ENCODE measurements around the gene ANKZF1. TPM values are rescaled to one million over a fixed set of nuclear protein-coding genes. Genes with fewer than 3 reads are reported as not detected.

ANKZF1 gene
- total RNA-seq, 4 donors from 2014 or later, result 31.8 to 57.6 (median 38.7) TPM

- no peaks in the 10 kb centered on the region for H3K27me3 ChIP-seq
- peak overlapping the region; percentile 58 to 91 for H3K4me3 ChIP-seq
- H3K27ac ChIP-seq, result peak overlapping the region; percentile 77 to 87
- TF ChIP-seq CTCF (IDR thresholded peaks at IDR 0.05) (no peak), POLR2A (IDR thresholded peaks at IDR 0.05) (no peak)
- intact Hi-C loops (cut with DNase I; ENCODE audit: low total_unique reads), result no loop called here
- peaks cover 0 to 7% of the 10 kb centered on the region in 2 donors for H3K4me1 ChIP-seq
- DNase-seq, result no peak
- H3K9me3 ChIP-seq, result no peaks in the 10 kb centered on the region
- H3K36me3 ChIP-seq, result no peaks in the 10 kb centered on the region
Observed at GRCh38 chr2:219230059-219230540, 494 bp downstream of the ANKZF1 start.

- no peaks in the 10 kb centered on the region for H3K9me3 ChIP-seq
- TF ChIP-seq CTCF (IDR thresholded peaks at IDR 0.05) (no peak), POLR2A (IDR thresholded peaks at IDR 0.05) (no peak)
- H3K27me3 ChIP-seq, result no peaks in the 10 kb centered on the region
- intact Hi-C loops (cut with DNase I; ENCODE audit: low total_unique reads), result no loop called here
- H3K4me3 ChIP-seq, result no peak overlapping the region
- H3K27ac ChIP-seq, result no peak overlapping the region
- H3K36me3 ChIP-seq, result no peaks in the 10 kb centered on the region
- DNase-seq, result no peak
- no peaks in the 10 kb centered on the region for H3K4me1 ChIP-seq
Observed at GRCh38 chr2:219234331-219234730, 4.7 kb downstream of the ANKZF1 start.

- TF ChIP-seq POLR2A (IDR thresholded peaks at IDR 0.05), result no peak
- no peak for TF ChIP-seq CTCF (IDR thresholded peaks at IDR 0.05)
- DNase-seq, result peak in 1 of 2 donors; percentile 45
- H3K27me3 ChIP-seq, result no peaks in the 10 kb centered on the region
- intact Hi-C loops (cut with DNase I; ENCODE audit: low total_unique reads), result no loop called here
- peaks cover 0 to 11% of the 10 kb centered on the region in 2 donors for H3K4me1 ChIP-seq
- peak overlapping the region in 1 of 2 donors; percentile 15 for H3K27ac ChIP-seq
- H3K36me3 ChIP-seq, result no peaks in the 10 kb centered on the region
- no peak overlapping the region for H3K4me3 ChIP-seq
- no peaks in the 10 kb centered on the region for H3K9me3 ChIP-seq
Observed at GRCh38 chr2:219243291-219243761, 13.7 kb downstream of the ANKZF1 start.

GRCh38 chr2:219244789-219245147, 15.2 kb downstream of the ANKZF1 start:
- H3K36me3 ChIP-seq, result no peaks in the 10 kb centered on the region
- TF ChIP-seq CTCF (IDR thresholded peaks at IDR 0.05) (no peak), POLR2A (IDR thresholded peaks at IDR 0.05) (no peak)

GRCh38 chr2:219245148-219245898, 15.7 kb downstream of the ANKZF1 start, which contains the start of the genes GLB1L and STK16:
Gene GLB1L (minus strand): TSS chr2:219245444. CDS start chr2:219243573, 1,871 bp downstream.
Gene STK16 (plus strand): TSS chr2:219245479. CDS start chr2:219246000, 521 bp downstream.
- peak in 1 of 2 donors; percentile 86 for TF ChIP-seq POLR2A (IDR thresholded peaks at IDR 0.05)
- TF ChIP-seq CTCF (IDR thresholded peaks at IDR 0.05), result peak in 2 of 4 experiments; percentile 11 to 23
- Histone ChIP-seq H3K27ac (peak within 1 kb of the TSS; percentile 90 to 95), H3K36me3 (no peaks in the 10 kb centered on the region), H3K9me3 (no peaks in the 10 kb centered on the region), H3K27me3 (no peaks in the 10 kb centered on the region), H3K4me3 (peak within 1 kb of the TSS; percentile 81 to 86), H3K4me1 (peaks cover 0 to 19% of the 10 kb centered on the region in 2 donors)
- intact Hi-C loops (cut with DNase I; ENCODE audit: low total_unique reads), result no loop called here
- peak; percentile 94 for DNase-seq

More at GRCh38 chr2:219244789-219245147, 15.2 kb downstream of the ANKZF1 start:
- H3K9me3 ChIP-seq, result no peaks in the 10 kb centered on the region
- intact Hi-C loops (cut with DNase I; ENCODE audit: low total_unique reads), result no loop called here
- peak overlapping the region; percentile 90 to 95 for H3K27ac ChIP-seq
- no peak for DNase-seq
- H3K4me1 ChIP-seq, result peaks cover 0 to 19% of the 10 kb centered on the region in 2 donors
- no peaks in the 10 kb centered on the region for H3K27me3 ChIP-seq
- peak overlapping the region; percentile 81 to 86 for H3K4me3 ChIP-seq
